HFFc6 (cell line): ENCODE measurements around the gene NOX4. TPM values are rescaled to one million over a fixed set of nuclear protein-coding genes. Genes with fewer than 3 reads are reported as not detected.
"Not testable (repeated sequence)": the region's sequence is repeated elsewhere in the genome, so short reads cannot be mapped to it uniquely, and the experiment has no call there.

Experiments
- DNase-seq: peaks from one replicate; pipeline ENCODE4 v3.0.0-alpha.2; 2018
- H3K27ac Mint-ChIP-seq: 2 replicates; pipeline ENCODE4 v1.8.0; 2020; ENCODE audit warnings: mild to moderate bottlenecking, mixed read lengths
- H3K27me3 Mint-ChIP-seq: 2 replicates; pipeline ENCODE4 v1.8.0; 2021; ENCODE audit warnings: mild to moderate bottlenecking, moderate library complexity, mixed read lengths; ENCODE audit not compliant: insufficient read depth
- H3K36me3 Mint-ChIP-seq: 2 replicates; pipeline ENCODE4 v1.8.0; 2021; ENCODE audit warnings: low read depth, mixed read lengths
- H3K4me1 Mint-ChIP-seq: 2 replicates; pipeline ENCODE4 v1.8.0; 2020; ENCODE audit warnings: low read depth, mixed read lengths
- H3K4me3 Mint-ChIP-seq: 2 replicates; pipeline ENCODE4 v1.8.0; 2020; ENCODE audit warnings: mild to moderate bottlenecking, moderate library complexity, mixed read lengths
- H3K9me3 Mint-ChIP-seq: 2 replicates; pipeline ENCODE4 v1.8.0; 2020; ENCODE audit warnings: mild to moderate bottlenecking, mixed read lengths
- CTCF ChIP-seq: fragments of 200-600 bp; sonication (generic); IDR thresholded peaks from 2 replicates; pipeline ENCODE4 v1.5.0; 2021; ENCODE audit warnings: antibody characterized with exemption, mild to moderate bottlenecking
- total RNA-seq, 6 experiments: library from RNA; stranded (reverse); fragmentation: NEBNext Ultra II Directional; extraction: Animal tissue kit (Norgen Biotek cat#: 25700); gene quantifications; 2 replicates in 1 of 6; 3 replicates in 5 of 6; pipeline ENCODE4 v1.2.3, GENCODE V29; 2021

Gene NOX4
- total RNA-seq, 6 experiments from 2014 or later, result 2.2 to 5.0 (median 3.2) TPM

GRCh38 chr11:89436071-89436470, 55.1 kb downstream of the NOX4 start:
- Mint-ChIP-seq H3K4me3 (no peak overlapping the region), H3K27me3 (no peaks in the 10 kb centered on the region; the same call in 1 of the 2 replicates), H3K36me3 (no peaks in the 10 kb centered on the region), H3K9me3 (no peaks in the 10 kb centered on the region), H3K27ac (0 out of 2 replicates have a peak overlapping the region, but pooled peaks have one; percentile 11), H3K4me1 (peaks cover 7% of the 10 kb centered on the region)
- DNase-seq, result peak; percentile 37
- TF ChIP-seq CTCF, result no peak

- H3K4me1 Mint-ChIP-seq, result peaks cover 7% of the 10 kb centered on the region
- DNase-seq, result no peak
- no peak overlapping the region for H3K27ac Mint-ChIP-seq
- H3K36me3 Mint-ChIP-seq, result no peaks in the 10 kb centered on the region
- H3K9me3 Mint-ChIP-seq, result no peaks in the 10 kb centered on the region
- H3K27me3 Mint-ChIP-seq, result no peaks in the 10 kb centered on the region; the same call in 1 of the 2 replicates
- no peak overlapping the region for H3K4me3 Mint-ChIP-seq
- TF ChIP-seq CTCF, result no peak
Measured at GRCh38 chr11:89433278-89433677, 57.9 kb downstream of the NOX4 start.

GRCh38 chr11:89432182-89432581, 59.0 kb downstream of the NOX4 start:
- not testable (repeated sequence) for H3K9me3 Mint-ChIP-seq, H3K4me1 Mint-ChIP-seq

GRCh38 chr11:89426501-89426900, 64.7 kb downstream of the NOX4 start:
- not testable (repeated sequence) for DNase-seq, H3K27ac Mint-ChIP-seq, H3K27me3 Mint-ChIP-seq, H3K4me1 Mint-ChIP-seq, H3K4me3 Mint-ChIP-seq, H3K9me3 Mint-ChIP-seq
- H3K36me3 Mint-ChIP-seq, result peaks cover 11% of the 10 kb centered on the region; the same call in 1 of the 2 replicates

More at GRCh38 chr11:89432182-89432581, 59.0 kb downstream of the NOX4 start:
- not testable (repeated sequence) for DNase-seq, H3K4me3 Mint-ChIP-seq, H3K27ac Mint-ChIP-seq, H3K36me3 Mint-ChIP-seq, H3K27me3 Mint-ChIP-seq

- no peak for TF ChIP-seq CTCF
- Mint-ChIP-seq H3K9me3 (no peaks in the 10 kb centered on the region), H3K4me1 (no peaks in the 10 kb centered on the region), H3K36me3 (no peaks in the 10 kb centered on the region; the same call in 1 of the 2 replicates), H3K27me3 (no peaks in the 10 kb centered on the region; the same call in 1 of the 2 replicates), H3K27ac (no peak overlapping the region), H3K4me3 (no peak overlapping the region)
- no peak for DNase-seq
Measured at GRCh38 chr11:89421718-89422117, 69.5 kb downstream of the NOX4 start.

- H3K27ac Mint-ChIP-seq, result no peak overlapping the region
- H3K4me1 Mint-ChIP-seq, result no peaks in the 10 kb centered on the region
- H3K4me3 Mint-ChIP-seq, result no peak overlapping the region
- H3K36me3 Mint-ChIP-seq, result no peaks in the 10 kb centered on the region
- no peak for DNase-seq
- H3K9me3 Mint-ChIP-seq, result no peaks in the 10 kb centered on the region
- TF ChIP-seq CTCF, result no peak
- no peaks in the 10 kb centered on the region; the same call in 1 of the 2 replicates for H3K27me3 Mint-ChIP-seq
Measured at GRCh38 chr11:89420981-89421380, 70.2 kb downstream of the NOX4 start.

- Mint-ChIP-seq H3K27me3 (no peaks in the 10 kb centered on the region; the same call in 1 of the 2 replicates), H3K4me3 (no peak overlapping the region), H3K4me1 (no peaks in the 10 kb centered on the region), H3K9me3 (no peaks in the 10 kb centered on the region), H3K27ac (no peak overlapping the region), H3K36me3 (peaks cover under 1% of the 10 kb centered on the region; the same call in 1 of the 2 replicates)
- TF ChIP-seq CTCF, result no peak
- DNase-seq, result no peak
Measured at GRCh38 chr11:89416961-89417360, 74.2 kb downstream of the NOX4 start.

- H3K27ac Mint-ChIP-seq, H3K4me1 Mint-ChIP-seq, H3K27me3 Mint-ChIP-seq, DNase-seq, H3K4me3 Mint-ChIP-seq, H3K9me3 Mint-ChIP-seq: not testable (repeated sequence)
- peaks cover 12% of the 10 kb centered on the region for H3K36me3 Mint-ChIP-seq
Measured at GRCh38 chr11:89411112-89411511, 80.1 kb downstream of the NOX4 start.

- not testable (repeated sequence) for H3K27me3 Mint-ChIP-seq, DNase-seq, H3K4me3 Mint-ChIP-seq, H3K4me1 Mint-ChIP-seq, H3K9me3 Mint-ChIP-seq, H3K27ac Mint-ChIP-seq
- H3K36me3 Mint-ChIP-seq, result peaks cover 12% of the 10 kb centered on the region
Measured at GRCh38 chr11:89410666-89411065, 80.5 kb downstream of the NOX4 start.
